ENCODE measurements around the gene SLC35E2B.
"Not testable (repeated sequence)": the region's sequence is repeated elsewhere in the genome, so short reads cannot be mapped to it uniquely, and the experiment has no call there.

DNA sequence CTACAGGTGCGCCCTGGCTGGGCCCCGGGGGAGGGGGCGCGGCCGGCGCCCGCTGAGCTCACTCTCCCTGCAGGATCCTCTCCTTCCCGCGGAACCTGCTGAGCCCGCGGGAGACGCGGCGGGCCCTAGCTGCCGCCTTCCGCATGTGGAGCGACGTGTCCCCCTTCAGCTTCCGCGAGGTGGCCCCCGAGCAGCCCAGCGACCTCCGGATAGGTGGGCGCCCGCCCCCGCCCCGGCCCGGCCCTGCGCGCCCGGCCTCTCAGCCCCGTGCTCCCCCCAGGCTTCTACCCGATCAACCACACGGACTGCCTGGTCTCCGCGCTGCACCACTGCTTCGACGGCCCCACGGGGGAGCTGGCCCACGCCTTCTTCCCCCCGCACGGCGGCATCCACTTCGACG lies 7.5 kb upstream of the SLC35E2B start:
- TF ChIP-seq, protein P1, sequence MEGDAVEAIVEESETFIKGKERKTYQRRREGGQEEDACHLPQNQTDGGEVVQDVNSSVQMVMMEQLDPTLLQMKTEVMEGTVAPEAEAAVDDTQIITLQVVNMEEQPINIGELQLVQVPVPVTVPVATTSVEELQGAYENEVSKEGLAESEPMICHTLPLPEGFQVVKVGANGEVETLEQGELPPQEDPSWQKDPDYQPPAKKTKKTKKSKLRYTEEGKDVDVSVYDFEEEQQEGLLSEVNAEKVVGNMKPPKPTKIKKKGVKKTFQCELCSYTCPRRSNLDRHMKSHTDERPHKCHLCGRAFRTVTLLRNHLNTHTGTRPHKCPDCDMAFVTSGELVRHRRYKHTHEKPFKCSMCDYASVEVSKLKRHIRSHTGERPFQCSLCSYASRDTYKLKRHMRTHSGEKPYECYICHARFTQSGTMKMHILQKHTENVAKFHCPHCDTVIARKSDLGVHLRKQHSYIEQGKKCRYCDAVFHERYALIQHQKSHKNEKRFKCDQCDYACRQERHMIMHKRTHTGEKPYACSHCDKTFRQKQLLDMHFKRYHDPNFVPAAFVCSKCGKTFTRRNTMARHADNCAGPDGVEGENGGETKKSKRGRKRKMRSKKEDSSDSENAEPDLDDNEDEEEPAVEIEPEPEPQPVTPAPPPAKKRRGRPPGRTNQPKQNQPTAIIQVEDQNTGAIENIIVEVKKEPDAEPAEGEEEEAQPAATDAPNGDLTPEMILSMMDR (IDR thresholded peaks at IDR 0.05): not testable (repeated sequence)
- not testable (repeated sequence) for TF ChIP-seq POLR2AphosphoS5, POLR2A, EP300 (IDR thresholded peaks at IDR 0.05)

Data from sigmoid colon (tissue), 4 donors.